Measurements from ENCODE around the gene ANGPT4. TPM values are rescaled to one million over a fixed set of nuclear protein-coding genes. Genes with fewer than 3 reads are reported as not detected.
A peak's percentile ranks its signal among the peaks of the same experiment; 100 is the strongest.

Gene ANGPT4
- total and polyA plus RNA-seq, 8 donors, result 0.03 to 0.34 (median 0.18) TPM; not detected in 4

- Histone ChIP-seq H3K27ac (no peak overlapping the region), H3K9me3 (no peaks in the 10 kb centered on the region), H3K27me3 (peaks cover 0 to 6% (median 0%) of the 10 kb centered on the region in 4 donors), H3K4me3 (no peak overlapping the region), H3K36me3 (no peaks in the 10 kb centered on the region), H3K4me1 (no peaks in the 10 kb centered on the region)
- peak in 3 of 4 donors; percentile 39 to 56 (median 41) for ATAC-seq
- 13 to 14% methylated on average over 41 of the region's 41 CpGs for WGBS, 2 donors
- TF ChIP-seq, protein P1, sequence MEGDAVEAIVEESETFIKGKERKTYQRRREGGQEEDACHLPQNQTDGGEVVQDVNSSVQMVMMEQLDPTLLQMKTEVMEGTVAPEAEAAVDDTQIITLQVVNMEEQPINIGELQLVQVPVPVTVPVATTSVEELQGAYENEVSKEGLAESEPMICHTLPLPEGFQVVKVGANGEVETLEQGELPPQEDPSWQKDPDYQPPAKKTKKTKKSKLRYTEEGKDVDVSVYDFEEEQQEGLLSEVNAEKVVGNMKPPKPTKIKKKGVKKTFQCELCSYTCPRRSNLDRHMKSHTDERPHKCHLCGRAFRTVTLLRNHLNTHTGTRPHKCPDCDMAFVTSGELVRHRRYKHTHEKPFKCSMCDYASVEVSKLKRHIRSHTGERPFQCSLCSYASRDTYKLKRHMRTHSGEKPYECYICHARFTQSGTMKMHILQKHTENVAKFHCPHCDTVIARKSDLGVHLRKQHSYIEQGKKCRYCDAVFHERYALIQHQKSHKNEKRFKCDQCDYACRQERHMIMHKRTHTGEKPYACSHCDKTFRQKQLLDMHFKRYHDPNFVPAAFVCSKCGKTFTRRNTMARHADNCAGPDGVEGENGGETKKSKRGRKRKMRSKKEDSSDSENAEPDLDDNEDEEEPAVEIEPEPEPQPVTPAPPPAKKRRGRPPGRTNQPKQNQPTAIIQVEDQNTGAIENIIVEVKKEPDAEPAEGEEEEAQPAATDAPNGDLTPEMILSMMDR (IDR thresholded peaks at IDR 0.05), result no peak
- FAIRE-seq, result no peak
- no peak for DNase-seq
- intact Hi-C loops (cut with DNase I), result no loop called here
Measured at GRCh38 chr20:884983-885952, 30.9 kb downstream of the ANGPT4 start.

DNA sequence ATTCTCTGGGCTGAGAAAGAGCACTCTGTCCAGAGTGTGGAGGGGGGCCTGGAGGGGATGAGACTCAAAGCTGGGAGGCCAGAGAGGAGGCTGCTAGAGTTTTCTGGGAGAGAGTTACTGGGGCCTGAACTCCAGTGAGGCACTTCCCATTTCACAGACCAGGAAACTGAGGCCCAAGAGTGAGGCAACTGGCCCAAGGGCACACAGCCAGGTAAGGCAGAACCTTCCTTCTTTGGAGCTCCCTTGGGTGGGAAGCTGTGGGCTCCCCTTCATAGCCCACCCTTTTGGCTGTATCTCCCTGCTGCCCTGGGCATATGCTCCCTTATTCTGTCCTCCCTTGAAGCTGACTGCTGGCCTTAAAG, 34.4 kb downstream of the ANGPT4 start:
- ATAC-seq (no peak), DNase-seq (no peak), FAIRE-seq (no peak)
- Histone ChIP-seq H3K9me3 (no peaks in the 10 kb centered on the region), H3K27me3 (peaks cover 0 to 6% (median 0%) of the 10 kb centered on the region in 4 donors), H3K36me3 (no peaks in the 10 kb centered on the region), H3K4me3 (no peak overlapping the region), H3K27ac (no peak overlapping the region), H3K4me1 (no peaks in the 10 kb centered on the region)
- TF ChIP-seq, protein P1 (IDR thresholded peaks at IDR 0.05), result no peak
- intact Hi-C loops (cut with DNase I), result no loop called here

DNA sequence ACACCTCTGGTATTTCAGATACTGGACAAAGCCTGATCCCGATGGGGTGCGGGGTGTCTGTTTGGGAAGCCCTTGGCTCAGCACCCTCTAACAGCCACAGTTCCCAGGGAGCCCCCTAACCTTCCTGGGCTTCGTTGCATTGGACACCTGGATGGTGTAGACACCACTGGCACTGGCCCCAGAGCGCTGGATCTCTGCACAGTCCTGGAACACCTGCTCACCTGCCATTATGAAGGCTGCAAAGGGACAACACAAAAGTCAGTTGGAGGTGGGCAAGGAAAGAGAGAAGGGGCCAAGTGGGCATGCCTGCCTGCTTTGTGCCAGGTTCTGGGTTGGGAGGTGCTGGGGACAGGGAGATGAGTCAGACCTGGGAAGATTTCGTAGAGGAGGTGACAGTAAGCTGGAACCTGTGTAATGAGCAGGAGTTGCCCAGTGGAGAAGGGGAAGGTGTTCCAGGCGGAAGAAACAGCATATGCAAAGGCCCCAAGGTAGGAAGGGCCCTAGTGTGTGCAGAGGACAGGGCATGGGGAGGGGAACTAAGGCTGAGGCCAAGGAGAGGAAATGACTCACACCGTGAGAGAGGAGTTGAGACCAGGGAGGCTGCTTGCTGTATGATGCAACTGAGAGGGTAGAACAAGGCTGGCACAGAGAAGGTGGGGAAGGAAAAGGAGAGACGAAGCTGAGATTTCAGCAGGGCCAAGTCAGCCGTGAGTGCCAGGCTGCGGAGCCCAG, 34.9 kb downstream of the ANGPT4 start:
- Histone ChIP-seq H3K9me3 (no peaks in the 10 kb centered on the region), H3K27me3 (peaks cover 0 to 6% (median 0%) of the 10 kb centered on the region in 4 donors), H3K4me1 (no peaks in the 10 kb centered on the region), H3K36me3 (no peaks in the 10 kb centered on the region), H3K4me3 (no peak overlapping the region), H3K27ac (no peak overlapping the region)
- intact Hi-C loops (cut with DNase I), result no loop called here
- DNase-seq (no peak), FAIRE-seq (no peak), ATAC-seq (peak in 2 of 4 donors; percentile 39 to 49)
- TF ChIP-seq, protein P1 (IDR thresholded peaks at IDR 0.05), result no peak
- WGBS, 2 donors, result 63 to 73% methylated on average over 10 of the region's 10 CpGs

DNA sequence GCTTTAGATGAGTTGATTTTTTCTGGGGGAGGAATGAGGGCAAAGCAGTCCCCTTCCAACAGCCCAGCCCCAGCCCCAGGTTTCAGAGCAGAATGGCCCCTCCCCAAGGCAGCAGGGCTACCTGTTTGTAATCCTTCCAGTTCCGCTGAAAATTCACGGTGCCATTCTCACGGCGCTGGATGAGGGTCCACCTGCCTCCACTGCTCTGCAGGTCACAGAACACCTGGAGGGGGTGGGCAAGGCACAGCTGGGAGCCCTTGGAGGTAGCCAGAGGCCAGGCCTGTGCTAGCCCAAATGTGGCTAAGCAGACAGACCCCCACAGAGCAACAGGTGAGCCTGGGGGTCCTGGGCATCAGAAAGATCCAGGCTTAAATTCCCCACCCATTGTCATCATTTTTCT, 36.5 kb downstream of the ANGPT4 start:
- H3K27ac ChIP-seq, result no peak overlapping the region
- H3K4me3 ChIP-seq, result no peak overlapping the region
- no peaks in the 10 kb centered on the region for H3K27me3 ChIP-seq
- DNase-seq (no peak), FAIRE-seq (no peak), ATAC-seq (no peak)
- no peaks in the 10 kb centered on the region for H3K4me1 ChIP-seq
- intact Hi-C loops (cut with DNase I), result no loop called here
- H3K9me3 ChIP-seq, result no peaks in the 10 kb centered on the region
- H3K36me3 ChIP-seq, result no peaks in the 10 kb centered on the region
- 47 to 59% methylated on average over 4 of the region's 4 CpGs for WGBS, 2 donors
- TF ChIP-seq, protein P1 (IDR thresholded peaks at IDR 0.05), result no peak

Measured in pancreas (tissue), 10 donors.